ENCODE measurements around the gene C2CD3. TPM values are rescaled to one million over a fixed set of nuclear protein-coding genes. Genes with fewer than 3 reads are reported as not detected.
A peak's percentile ranks its signal among the peaks of the same experiment; 100 is the strongest.

Gene C2CD3
- total and polyA plus RNA-seq, 9 donors, result 14.5 to 25.8 (median 18.5) TPM

DNA sequence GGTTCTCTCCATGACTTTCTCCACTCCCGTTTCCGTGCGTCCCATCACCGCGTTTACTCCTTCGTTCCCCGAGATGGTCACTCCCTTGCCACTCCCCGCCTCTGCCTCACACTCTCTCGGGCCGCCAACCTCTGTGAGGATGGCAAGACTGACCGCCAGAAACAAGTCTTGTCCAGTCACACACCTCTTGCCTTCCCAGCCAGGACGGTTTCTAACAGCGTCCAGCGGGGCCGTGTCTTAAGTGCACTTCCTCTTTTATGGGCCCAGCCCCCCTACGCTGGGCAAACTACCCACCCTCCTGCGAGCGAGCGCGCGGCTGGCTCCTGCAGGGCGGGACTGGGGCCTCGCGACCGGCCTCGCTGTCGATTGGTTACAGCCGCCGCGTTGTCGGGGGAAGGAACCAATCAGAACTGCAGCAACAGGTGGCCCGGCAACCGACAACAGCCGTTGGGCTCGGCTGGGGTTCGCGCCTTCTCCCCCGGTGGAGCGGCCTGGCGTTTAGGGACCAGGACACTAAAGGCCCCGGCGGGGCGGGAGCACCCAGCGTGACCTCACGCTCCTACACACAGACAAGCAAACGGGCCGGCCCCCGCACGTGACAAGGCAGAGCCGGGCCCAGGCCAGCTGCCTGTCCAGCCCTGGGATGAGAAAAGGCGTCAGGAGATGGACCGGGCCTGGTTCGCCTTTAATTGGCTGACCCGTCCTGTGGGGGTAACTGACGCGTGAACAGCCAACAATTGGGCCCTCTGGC, 187.6 kb downstream of the C2CD3 start:
- WGBS (ENCODE audit: insufficient coverage), result under 1% methylated on average over 46 of the region's 56 CpGs
- Histone ChIP-seq H3K36me3 (ENCODE audit: control insufficient read depth, insufficient read depth, low read length) (peaks cover 25% of the 10 kb centered on the region), H3K4me3 (ENCODE audit: low read length) (peak overlapping the region; percentile 78), H3K27ac (ENCODE audit: low read length) (peak overlapping the region; percentile 99), H3K27me3 (ENCODE audit: control insufficient read depth, insufficient read depth, low read length) (peaks cover 2% of the 10 kb centered on the region), H3K4me1 (ENCODE audit: control insufficient read depth, insufficient read depth, low read length) (peaks cover 46% of the 10 kb centered on the region), H3K9me3 (replicated peaks; ENCODE audit: control insufficient read depth, low read depth, low read length) (no peaks in the 10 kb centered on the region)
- DNase-seq, result peak; percentile 96

DNA sequence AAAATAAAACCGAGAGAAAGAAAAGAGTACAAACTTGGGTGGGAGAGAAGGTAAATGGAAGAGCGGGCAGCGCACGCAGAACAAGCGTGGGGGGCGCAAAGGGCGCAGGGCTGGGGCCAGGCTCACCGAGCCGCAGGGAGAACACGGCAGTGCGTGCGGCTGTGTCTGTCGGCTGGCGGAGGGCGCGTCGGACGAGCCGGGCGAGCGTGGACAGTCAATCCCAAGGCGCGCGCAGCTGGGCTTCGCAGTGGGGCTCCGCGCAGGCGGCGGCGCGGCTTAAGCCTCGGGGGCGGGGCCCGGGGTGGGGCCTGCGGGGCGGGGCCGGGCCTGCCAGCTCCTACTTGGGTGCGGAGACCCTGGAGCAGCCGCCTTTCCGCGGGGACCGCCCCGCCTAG, 188.2 kb downstream of the C2CD3 start, which contains the start of gene UCP2:
Gene UCP2 (minus strand): TSS at position 249 of the 395 bp plus-strand sequence. CDS start 4,465 bp downstream, outside the sequence.
- Histone ChIP-seq H3K27me3 (ENCODE audit: control insufficient read depth, insufficient read depth, low read length) (peaks cover 2% of the 10 kb centered on the region), H3K4me1 (ENCODE audit: control insufficient read depth, insufficient read depth, low read length) (peaks cover 51% of the 10 kb centered on the region), H3K36me3 (ENCODE audit: control insufficient read depth, insufficient read depth, low read length) (peaks cover 30% of the 10 kb centered on the region), H3K4me3 (ENCODE audit: low read length) (peak within 1 kb of the TSS; percentile 78), H3K27ac (ENCODE audit: low read length) (peak within 1 kb of the TSS; percentile 99), H3K9me3 (replicated peaks; ENCODE audit: control insufficient read depth, low read depth, low read length) (no peaks in the 10 kb centered on the region)
- DNase-seq, result peak; percentile 87
- under 1% methylated on average over 37 of the region's 43 CpGs for WGBS (ENCODE audit: insufficient coverage)

DNA sequence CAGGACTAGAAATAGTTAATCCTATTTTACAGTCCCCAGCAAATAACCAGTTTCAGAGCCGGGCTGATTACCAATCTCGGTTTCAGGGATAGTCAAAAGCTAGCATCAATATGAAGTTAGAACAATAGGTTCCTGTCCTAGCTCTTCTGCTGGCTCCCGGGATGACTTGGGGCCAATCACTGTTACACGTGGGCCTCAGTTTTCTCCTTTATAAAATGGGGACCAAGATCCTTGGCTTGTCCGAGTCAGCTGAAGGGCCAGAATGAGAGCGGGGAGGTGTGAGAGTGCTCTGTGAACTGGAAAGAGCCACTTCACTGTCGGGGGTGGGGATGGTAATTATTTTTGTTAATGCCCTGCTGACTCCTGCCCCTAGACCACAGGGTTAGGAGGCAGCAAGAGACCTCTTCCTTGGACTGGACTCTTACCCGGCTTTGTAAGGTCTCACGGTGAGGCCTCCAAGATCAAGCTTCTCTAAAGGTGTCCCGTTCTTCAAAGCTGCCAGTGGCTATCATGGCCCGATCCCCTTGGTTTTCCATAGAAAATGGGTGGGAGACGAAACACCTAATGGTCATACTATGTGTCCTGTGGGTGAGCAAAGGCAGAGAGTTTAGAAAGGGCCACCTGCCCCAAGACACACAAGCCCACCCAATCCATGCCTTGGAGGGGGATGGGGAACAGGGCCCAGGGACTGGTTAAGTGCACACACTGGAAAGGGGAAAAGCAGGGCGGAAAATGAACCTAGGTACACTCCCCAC, 189.6 kb downstream of the C2CD3 start:
- 85% methylated on average over 6 of the region's 13 CpGs for WGBS (ENCODE audit: insufficient coverage)
- H3K36me3 ChIP-seq (ENCODE audit: control insufficient read depth, insufficient read depth, low read length), result peaks cover 44% of the 10 kb centered on the region
- peak overlapping the region; percentile 83 for H3K27ac ChIP-seq (ENCODE audit: low read length)
- DNase-seq, result no peak
- H3K4me3 ChIP-seq (ENCODE audit: low read length), result peak overlapping the region; percentile 78
- H3K4me1 ChIP-seq (ENCODE audit: control insufficient read depth, insufficient read depth, low read length), result peaks cover 54% of the 10 kb centered on the region
- H3K27me3 ChIP-seq (ENCODE audit: control insufficient read depth, insufficient read depth, low read length), result peaks cover 2% of the 10 kb centered on the region
- H3K9me3 ChIP-seq (replicated peaks; ENCODE audit: control insufficient read depth, low read depth, low read length), result no peaks in the 10 kb centered on the region

DNA sequence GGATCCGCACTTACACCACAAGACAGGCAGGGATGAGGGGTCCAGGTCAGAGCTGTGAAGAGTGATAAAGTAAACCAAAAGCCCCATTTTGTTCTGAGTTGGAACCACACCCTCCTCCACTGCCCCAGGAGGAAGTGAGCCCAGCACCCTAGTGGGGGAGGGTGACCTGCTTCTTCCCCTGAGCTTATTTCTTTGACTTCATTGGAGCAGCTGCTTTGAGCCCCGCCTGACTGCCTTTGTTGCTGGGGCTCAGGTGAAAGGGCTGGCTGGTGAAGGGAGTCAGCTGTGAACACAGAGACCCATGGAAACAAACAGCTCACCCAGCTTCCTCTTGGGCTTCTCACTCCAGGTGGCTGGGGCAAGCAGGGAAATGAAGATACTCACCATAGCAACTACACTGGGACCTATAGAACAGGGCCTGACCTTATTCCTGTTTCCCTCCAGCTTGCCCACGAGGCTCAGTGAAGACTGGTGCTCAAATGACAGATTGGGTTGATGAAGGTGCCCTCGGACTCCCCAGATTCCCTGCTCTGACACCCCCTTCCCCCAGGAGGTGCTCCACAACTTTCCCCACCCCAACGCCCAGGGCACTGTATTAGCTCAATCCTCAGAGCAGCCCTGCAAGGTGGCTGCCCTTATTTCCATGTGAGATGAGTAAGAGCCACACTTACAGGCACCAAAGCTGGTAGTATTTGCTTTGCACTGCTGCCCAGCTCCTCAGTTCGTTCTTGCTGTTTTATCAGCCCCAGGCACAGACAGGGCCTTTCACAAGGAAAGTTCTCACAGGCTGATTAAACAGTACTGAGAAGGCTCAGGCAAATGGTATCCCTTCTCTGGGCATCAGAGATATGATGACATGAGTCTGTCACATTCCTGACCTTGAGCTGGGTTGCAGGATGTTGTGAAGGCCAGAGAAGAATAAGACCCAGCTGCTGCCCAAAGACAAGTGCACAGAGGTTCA, 190.5 kb downstream of the C2CD3 start:
- Histone ChIP-seq H3K36me3 (ENCODE audit: control insufficient read depth, insufficient read depth, low read length) (peaks cover 52% of the 10 kb centered on the region), H3K27me3 (ENCODE audit: control insufficient read depth, insufficient read depth, low read length) (peaks cover 2% of the 10 kb centered on the region), H3K9me3 (replicated peaks; ENCODE audit: control insufficient read depth, low read depth, low read length) (no peaks in the 10 kb centered on the region), H3K4me1 (ENCODE audit: control insufficient read depth, insufficient read depth, low read length) (peaks cover 57% of the 10 kb centered on the region), H3K27ac (ENCODE audit: low read length) (peak overlapping the region; percentile 83), H3K4me3 (ENCODE audit: low read length) (no peak overlapping the region)
- 80% methylated on average over 4 of the region's 6 CpGs for WGBS (ENCODE audit: insufficient coverage)
- peak; percentile 52 for DNase-seq

DNA sequence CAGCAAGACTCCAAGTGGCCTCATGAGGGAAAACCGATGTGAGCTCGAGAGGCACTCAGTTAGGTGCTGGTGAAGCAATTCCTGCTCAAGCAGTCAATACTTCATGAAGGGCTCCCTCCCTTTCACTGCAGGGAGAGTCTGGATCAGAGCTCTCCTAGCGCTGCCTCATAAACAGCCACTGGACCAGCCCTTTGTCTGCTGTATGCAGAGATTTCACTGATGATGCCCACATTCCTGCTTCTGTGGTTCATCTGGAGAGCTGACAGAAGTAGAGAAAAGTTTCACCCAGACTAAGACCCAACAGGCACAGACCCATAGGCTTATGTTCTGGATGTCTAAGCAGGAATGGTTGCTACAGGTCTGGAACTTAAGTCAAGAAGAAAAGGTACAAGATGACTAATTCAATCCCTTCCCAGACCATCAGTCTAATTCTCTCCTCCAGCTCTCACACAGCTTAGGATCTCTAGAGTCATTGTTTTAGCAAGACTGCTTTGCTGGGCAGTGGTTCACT, 192.2 kb downstream of the C2CD3 start:
- Histone ChIP-seq H3K4me3 (ENCODE audit: low read length) (no peak overlapping the region), H3K9me3 (replicated peaks; ENCODE audit: control insufficient read depth, low read depth, low read length) (no peaks in the 10 kb centered on the region), H3K27ac (ENCODE audit: low read length) (no peak overlapping the region), H3K27me3 (ENCODE audit: control insufficient read depth, insufficient read depth, low read length) (peaks cover 2% of the 10 kb centered on the region), H3K4me1 (ENCODE audit: control insufficient read depth, insufficient read depth, low read length) (peaks cover 55% of the 10 kb centered on the region), H3K36me3 (ENCODE audit: control insufficient read depth, insufficient read depth, low read length) (peaks cover 68% of the 10 kb centered on the region)
- DNase-seq, result no peak
- 80% methylated on average over 2 of the region's 3 CpGs for WGBS (ENCODE audit: insufficient coverage)

DNA sequence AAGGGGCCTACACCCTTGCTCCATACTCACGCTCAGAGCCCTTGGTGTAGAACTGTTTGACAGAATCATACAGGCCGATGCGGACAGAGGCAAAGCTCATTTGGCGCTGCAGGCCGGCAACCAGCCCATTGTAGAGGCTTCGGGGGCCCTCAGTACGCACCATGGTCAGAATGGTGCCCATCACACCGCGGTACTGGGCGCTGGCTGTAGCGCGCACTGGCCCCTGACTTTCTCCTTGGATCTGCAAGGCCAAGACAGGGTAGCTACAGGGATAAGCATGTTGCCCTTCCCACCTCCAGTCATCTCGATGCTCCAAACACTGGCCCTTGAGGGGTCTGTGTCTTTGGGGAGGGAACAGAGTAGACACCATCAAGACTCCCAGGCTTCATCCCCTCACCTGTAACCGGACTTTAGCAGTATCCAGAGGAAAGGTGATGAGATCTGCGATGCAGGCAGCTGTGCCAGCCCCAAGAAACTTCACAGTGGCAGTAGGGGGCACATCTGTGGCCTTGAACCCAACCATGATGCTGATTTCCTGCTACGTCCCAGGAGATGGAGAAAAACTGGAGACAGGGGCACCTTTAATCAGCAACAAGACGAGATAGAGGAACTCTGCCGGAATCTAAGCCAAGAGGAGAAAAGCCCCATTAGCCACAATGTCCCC, 192.8 kb downstream of the C2CD3 start:
- no peak overlapping the region for H3K27ac ChIP-seq (ENCODE audit: low read length)
- no peak for DNase-seq
- H3K9me3 ChIP-seq (replicated peaks; ENCODE audit: control insufficient read depth, low read depth, low read length), result no peaks in the 10 kb centered on the region
- WGBS (ENCODE audit: insufficient coverage), result 98% methylated on average over 10 of the region's 18 CpGs
- H3K27me3 ChIP-seq (ENCODE audit: control insufficient read depth, insufficient read depth, low read length), result peaks cover 2% of the 10 kb centered on the region
- H3K4me3 ChIP-seq (ENCODE audit: low read length), result no peak overlapping the region
- peaks cover 68% of the 10 kb centered on the region for H3K36me3 ChIP-seq (ENCODE audit: control insufficient read depth, insufficient read depth, low read length)
- H3K4me1 ChIP-seq (ENCODE audit: control insufficient read depth, insufficient read depth, low read length), result peaks cover 51% of the 10 kb centered on the region

DNA sequence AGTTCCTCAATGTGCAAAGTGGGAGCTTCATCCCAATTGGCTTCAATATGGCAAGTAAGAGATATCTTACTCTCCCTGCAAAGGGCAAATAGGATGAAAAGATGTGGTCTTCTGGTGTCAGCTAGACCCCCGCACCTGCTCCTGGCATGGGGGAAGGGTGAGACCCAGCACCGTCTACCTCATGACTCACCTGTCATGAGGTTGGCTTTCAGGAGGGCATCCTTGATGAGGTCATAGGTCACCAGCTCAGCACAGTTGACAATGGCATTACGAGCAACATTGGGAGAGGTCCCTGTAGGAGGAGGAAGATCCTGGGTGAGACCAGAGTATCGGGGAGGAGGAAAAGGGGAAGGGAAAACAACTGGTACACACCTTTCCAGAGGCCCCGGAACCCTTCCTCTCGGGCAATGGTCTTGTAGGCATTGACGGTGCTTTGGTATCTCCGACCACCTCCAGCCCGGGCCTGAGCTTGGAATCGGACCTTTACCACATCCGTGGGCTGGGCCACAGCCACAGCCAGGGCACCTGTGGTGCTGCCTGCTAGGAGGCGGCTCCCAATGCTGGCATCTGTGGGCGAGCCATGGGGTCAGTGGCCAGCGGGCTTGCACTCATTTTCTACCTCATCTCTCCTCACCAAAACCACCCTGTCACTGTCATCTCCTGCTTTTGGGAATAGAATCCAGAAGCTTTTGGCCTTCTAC, 194.2 kb downstream of the C2CD3 start:
- whole genome bisulfite sequencing (ENCODE audit: insufficient coverage), result 92% methylated on average over 14 of the region's 14 CpGs
- DNase-seq, result no peak
- Histone ChIP-seq H3K36me3 (ENCODE audit: control insufficient read depth, insufficient read depth, low read length) (peaks cover 68% of the 10 kb centered on the region), H3K9me3 (replicated peaks; ENCODE audit: control insufficient read depth, low read depth, low read length) (no peaks in the 10 kb centered on the region), H3K27me3 (ENCODE audit: control insufficient read depth, insufficient read depth, low read length) (no peaks in the 10 kb centered on the region), H3K4me3 (ENCODE audit: low read length) (no peak overlapping the region), H3K27ac (ENCODE audit: low read length) (no peak overlapping the region), H3K4me1 (ENCODE audit: control insufficient read depth, insufficient read depth, low read length) (peaks cover 44% of the 10 kb centered on the region)

DNA sequence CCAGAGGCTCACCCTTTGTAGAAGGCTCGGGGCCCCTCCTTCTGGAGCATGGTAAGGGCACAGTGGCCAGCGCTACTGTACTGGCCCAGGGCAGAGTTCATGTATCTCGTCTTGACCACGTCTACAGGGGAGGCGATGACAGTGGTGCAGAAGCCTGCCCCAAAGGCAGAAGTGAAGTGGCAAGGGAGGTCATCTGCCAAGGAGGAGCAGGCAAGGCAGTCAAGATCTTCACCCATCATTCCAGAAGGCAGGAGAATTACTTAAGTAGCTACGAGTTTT, 195.4 kb downstream of the C2CD3 start:
- H3K27ac ChIP-seq (ENCODE audit: low read length), result no peak overlapping the region
- 91% methylated on average over 5 of the region's 6 CpGs for WGBS (ENCODE audit: insufficient coverage)
- H3K4me1 ChIP-seq (ENCODE audit: control insufficient read depth, insufficient read depth, low read length), result peaks cover 38% of the 10 kb centered on the region
- H3K27me3 ChIP-seq (ENCODE audit: control insufficient read depth, insufficient read depth, low read length), result no peaks in the 10 kb centered on the region
- no peaks in the 10 kb centered on the region for H3K9me3 ChIP-seq (replicated peaks; ENCODE audit: control insufficient read depth, low read depth, low read length)
- H3K36me3 ChIP-seq (ENCODE audit: control insufficient read depth, insufficient read depth, low read length), result peaks cover 63% of the 10 kb centered on the region
- DNase-seq, result no peak
- H3K4me3 ChIP-seq (ENCODE audit: low read length), result no peak overlapping the region

Data from muscle of leg (tissue), 11 donors.